SW 1271 (cell line): ENCODE measurements around the gene RHBDD3.

Experiments
- DNase-seq, 2 experiments: peaks; one replicate each; lab custom pipeline; 2025; lab: John Stamatoyannopoulos, UW

Gene RHBDD3

DNA sequence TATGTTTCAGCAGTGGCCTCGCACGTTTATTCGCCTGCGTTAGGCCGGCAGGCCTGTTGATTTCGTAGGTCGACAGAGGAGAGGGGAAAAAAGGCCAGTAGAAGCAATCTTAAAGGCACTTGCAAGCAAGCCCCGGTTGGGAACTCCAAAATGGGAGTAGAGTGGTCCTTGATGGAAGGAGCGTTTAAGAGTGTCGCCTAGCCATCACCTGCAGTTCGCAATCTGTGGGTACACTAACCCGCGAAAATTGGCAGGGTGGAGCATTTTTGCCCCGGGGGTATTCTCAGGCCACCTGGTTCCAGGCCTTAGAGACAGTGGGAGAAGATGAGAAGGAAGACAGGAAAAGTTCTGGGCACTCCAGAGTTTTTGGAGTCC lies 1.4 kb upstream of the RHBDD3 start:
- DNase-seq, result no peak

DNA sequence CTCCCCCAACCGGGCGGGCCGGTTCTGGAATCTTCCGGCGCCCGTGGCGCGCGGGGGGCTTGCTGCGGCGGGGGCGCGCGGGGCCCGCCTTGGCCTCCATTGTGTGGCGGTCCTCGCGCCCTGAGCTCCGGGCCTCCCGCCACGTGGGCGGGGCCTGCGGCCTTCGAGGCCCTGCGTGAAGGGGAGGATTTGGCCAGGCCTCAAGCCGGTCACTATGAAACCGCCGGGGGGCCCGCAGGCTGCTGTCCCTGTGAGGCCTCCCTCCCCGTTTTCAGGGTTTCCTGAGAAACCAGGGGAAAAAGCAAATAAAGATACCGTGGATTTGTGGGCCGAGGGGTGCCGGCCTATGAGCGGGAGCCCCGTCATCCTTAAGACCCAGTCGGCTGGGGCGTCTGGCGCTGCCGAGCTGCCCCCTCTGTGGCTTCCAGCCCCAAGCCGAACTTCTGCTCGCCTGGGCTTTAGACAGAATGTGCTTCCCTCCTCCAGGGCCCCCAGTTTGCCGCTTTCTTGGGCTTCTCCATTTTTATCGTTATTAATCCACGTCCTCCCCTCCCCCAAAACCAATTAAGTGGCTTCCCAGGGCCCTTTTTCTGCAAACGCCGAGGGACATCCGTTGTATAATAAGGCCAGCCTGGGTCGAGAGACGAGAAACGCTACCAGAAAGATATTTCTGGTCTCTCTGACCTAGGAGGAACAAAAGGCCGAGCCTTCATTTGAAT lies 889 bp upstream of the RHBDD3 start:
- DNase-seq, result no peak

DNA sequence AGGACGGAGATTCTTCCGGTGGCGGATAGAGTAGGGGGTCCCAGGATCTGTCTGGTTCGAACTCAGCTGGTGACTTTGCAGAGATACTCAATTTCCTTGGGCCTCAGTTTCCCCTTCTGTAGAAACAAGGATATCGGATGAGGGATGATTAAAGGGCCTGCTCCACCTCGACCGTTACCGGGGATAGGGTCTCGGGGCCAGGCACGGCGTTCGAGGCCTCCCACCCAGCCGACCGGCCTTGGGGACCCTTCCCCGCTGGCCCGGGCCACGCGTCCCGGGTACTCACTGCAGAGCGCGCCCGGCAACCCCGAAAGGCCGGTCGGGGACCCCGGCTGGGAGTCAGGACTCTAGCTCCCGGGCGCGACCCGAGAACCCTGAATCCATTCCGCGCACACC lies 321 bp downstream of the RHBDD3 start:
- DNase-seq, result no peak

DNA sequence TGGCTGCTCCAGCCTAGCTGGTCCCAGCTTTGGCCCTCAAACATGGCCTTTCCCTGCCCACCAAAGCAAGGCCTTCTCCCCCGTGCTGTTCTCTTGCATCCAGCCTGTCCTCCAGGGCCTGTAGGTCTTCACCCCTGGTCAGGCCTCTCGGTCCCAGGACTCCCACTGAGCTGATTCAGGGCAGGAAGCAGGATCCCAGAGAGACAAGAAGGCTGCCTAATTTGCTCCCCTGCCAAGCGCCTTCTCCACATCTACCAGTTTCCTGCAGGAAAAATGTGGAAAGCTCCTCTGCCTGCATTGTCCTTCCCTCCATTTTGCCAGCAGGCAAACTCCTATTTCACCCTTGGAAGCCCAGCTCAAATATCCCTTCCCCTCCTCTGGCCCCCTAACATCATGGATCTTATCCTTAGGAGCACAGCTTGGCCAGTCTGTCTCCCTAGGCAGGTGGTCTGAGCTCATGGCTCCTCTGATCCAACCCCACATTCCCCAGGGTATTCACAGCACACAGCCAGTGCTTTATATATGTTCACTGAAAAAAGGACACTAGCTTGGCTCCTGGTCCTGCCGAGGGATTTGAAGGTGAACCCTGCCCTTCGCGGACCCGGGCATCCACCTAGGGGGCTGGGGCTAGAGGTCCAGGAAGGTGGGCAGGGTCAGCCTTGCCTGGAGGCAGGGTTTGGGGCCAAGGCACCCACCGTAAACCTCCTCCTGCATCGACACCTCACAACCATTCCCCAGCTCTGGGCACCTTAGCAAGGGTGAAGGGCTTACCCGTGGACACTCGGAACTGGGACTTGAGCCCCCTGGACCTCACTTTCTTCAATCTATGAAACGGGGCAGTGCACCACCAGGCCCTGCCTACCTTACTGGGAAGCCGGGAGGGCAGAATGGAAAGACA lies 968 bp downstream of the RHBDD3 start:
- DNase-seq, result no peak

DNA sequence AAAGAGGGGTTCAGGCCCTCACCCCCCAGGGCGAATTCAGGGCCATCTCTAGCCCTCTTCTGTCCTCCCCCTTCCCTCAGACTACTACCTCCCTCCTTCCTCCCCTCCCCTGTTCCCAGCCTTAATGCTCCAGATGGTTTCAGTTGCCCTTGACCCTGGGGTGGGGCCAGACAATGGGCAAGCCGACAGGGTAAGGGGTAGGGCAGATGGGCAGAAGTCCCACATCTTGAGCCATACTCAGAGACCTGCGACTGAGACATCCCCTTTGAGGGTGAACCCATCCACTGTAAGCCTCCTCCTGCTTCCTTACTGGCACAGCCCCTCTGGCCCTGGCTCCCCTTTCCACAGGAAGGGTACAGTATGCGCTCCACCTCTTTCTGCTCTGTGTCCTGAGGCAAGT lies 1.9 kb downstream of the RHBDD3 start:
- DNase-seq, result no peak

DNA sequence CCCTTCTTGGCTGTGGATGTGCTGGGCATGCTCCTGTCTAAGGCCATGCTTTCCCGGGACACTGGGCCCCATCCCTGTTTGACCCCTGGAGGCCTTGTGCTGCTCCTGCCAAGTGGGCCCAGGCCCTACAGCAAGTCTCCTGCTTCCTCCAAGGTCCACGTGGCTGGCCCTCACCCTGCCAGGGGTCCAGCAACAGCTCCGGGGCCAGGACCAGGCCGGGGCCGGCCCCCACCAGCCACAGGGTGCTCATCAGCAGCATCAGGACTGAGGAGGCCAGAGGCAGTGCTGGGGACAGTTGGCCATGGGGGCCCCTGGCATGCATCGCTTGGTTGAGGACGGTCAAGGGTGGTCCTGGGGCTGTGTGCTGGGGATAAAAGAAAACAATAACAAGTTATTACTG lies 2.5 kb downstream of the RHBDD3 start:
- DNase-seq, result no peak

DNA sequence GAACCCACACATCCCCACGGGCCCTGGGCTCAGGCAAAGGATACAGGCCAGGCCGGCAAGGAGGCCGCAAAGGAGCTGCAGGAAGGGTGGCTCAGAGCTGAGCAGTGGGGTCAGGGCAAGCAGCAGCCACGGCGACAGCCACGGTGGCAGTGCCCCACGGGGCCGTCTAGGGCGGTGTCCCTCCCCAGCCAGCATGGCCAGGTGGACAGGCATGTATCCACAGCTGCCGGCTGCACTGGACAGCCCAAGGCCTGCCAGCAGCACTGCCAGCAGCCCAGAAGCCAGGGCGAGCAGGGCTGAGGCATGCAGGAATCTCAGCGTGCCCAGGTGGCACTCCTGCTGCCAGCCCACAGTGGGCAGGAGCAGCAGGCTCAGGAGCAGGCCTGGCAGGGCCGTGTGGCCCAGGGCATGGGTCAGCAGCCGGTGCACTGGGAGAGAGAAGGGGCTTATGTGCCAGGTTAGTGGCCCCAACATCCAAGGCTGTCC lies 3.9 kb downstream of the RHBDD3 start:
- no peak for DNase-seq

DNA sequence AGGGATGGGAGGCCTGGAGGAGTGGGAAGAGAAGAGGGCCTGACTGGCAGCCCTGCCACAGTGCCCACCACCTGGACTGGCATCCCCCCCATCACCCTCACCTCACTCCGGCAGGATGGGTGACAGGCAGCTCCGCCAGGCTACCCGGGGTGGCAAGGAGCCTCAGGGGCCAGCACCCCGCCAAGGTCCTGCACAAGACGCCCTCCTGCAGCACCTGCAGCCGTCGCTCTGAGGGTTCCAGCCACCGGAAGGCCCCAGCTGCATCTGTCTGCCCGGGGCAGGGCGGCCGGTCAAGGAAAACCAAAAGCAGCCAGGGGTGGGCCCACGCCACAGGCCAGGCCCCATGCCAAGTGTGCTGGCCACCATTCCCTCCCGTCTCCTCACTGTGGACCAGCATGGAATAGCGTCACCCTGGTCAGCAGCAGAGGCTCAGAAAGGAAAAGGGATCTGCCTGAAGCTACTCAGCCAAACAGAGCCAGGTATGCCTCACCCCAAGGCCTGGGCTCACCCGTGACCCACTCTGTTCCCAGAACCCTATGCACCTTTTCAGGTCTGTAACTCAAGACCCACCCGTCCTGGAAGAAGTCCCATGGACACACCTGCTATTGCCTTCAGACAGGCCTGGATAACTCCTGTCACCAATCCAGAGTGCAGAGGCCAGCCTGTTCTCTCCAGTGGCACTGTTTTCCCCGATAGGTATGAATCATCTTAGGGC lies 7.0 kb downstream of the RHBDD3 start:
- no peak for DNase-seq

DNA sequence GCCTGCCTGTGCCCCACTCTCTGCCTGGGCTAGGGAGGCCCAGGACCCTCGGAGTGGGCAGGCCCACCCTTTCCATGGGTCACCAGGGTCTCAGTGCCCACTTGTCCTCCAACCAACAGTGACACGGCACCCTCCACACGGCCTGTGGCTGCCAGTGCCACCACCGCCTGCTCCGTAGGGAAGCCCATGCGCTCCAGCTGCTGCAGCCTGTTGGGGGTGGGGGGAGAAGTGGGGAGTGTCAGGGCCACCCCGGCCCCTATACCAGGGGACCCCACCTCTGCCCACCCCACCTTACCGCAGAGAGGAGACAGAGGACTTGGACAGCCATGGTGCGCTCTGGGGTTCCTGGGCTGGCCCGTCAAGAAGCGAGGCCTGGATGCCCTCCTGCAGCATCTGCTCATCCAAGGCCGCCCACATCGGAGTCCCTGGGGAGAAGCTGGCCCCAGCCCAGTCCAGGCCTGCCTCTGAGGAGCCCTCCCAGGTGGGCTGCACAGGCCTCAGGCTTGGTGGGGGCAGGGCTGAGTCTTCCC lies 7.7 kb downstream of the RHBDD3 start:
- DNase-seq, result no peak

DNA sequence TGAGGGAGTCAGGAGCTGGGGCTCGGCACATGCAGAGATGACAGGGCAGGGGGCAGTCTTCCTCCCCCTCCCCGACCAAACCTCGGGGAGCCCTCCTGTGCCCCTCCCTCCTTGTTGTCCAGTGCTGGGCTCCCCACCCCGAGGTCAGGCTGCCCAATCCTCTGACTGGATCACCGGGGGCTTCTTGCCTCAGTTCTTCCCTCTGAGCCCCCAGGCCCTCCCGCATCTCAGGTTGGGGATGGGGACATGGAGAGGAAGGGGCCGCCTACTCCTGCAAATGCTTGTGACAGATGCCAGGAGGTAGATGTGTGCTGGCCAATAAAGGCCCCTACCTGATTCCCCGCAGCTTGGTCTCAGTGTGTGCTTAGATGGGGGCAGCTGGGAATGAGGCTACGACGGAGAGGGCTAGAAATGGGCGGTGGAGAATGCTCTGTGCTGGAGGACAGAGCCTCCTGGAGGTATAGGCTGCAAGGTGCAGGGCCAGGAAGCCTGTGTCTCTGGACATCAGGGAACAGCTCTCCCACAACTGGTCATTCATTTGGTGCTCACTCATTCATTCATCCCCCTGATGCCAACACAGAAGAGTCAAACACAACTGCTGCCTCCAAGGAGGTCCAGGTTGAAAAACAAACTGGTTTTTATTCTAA lies 8.4 kb downstream of the RHBDD3 start:
- DNase-seq, result no peak

DNA sequence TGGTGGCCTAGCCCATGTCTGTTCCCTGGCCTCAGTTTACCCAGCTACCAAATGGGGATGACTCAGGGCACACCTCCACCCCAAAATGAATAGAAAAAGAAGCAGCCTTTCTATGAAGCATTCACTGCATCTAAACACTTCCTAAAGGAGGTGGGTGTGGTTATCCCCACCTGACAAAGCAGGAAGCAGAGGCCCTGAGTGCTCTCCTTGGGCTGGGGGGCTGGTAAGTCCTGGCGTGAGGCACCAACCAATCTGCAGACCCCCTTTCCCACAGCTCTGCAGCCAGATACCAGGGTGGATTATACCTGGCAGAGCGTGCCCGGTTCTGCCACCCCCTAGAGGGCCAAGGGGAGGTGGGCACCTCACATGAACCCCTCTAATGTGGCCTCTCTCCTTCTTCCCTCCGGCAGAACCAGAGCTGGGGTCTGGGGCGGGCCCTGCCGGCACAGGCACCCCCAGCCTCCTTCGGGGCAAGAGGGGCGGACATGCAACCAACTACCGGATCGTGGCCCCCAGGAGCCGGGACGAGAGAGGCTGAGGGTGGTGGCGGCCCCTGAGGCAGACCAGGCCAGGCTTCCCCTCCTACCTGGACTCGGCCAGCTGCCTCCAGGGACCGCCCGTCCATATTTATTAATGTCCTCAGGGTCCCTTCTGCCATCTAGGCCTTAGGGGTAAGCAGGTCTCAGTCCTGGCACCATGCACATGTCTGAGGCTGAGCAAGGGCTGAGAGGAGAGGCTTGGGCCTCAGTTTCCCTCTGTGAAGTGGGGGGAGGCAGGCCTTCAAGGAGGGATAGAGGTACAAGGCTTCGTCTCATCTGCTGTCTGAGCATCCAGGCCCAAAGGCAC lies 9.2 kb downstream of the RHBDD3 start:
- no peak for DNase-seq

DNA sequence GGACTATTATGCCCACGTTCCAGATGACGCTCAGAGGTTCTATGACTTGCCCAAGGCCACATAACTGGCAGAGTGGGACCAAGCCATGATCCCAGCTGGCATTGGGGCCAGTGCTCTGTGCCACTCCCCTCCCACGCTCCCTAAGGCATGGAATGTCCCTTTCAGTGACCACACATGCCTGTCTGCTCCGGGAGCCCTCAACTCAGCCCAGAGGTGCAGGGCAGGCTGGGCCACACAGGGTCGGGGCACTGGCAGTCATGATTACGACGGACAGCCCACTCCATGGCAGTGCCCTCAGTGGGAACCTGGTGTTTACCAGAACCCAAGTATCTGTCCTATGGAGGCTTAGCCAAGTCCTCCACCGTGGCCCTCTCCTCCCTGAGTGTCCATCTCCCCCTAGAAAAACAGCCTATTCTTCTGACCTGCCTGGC lies 10.0 kb downstream of the RHBDD3 start:
- no peak for DNase-seq

DNA sequence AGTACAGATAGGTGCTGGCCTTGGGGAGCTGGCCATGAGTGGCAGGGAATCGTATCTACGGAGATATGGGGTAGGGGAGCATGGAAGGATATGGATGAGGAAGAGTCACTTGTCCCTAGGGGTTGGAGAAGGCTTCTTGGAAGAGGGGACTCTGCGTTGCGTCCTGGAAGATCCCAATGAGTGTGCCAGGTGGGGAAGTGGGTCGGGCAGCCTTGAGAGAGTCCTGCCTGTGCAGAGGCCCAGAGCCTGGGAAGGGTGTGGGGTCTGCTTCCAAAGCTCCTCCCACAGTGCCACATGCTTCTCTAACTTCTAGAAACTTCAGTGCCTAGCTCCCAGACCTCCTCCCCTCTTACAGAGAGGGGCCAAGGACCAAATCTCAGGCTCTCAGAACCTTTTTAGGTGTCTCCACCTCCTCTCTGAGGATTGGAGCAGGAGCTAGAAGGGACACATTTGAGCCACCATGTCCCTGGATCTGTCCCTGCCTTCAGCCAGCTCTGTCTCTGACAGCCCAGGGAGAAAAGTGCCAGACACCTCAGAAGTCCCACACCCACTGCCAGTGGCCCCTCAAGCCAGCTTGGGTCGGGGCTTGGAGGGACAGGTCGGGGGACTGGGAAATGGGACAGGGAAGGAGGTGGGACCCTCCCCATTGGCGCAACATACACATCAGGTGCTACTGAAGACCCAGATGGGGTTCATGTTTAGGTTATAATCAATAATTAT lies 11.0 kb downstream of the RHBDD3 start:
- DNase-seq, result no peak

DNA sequence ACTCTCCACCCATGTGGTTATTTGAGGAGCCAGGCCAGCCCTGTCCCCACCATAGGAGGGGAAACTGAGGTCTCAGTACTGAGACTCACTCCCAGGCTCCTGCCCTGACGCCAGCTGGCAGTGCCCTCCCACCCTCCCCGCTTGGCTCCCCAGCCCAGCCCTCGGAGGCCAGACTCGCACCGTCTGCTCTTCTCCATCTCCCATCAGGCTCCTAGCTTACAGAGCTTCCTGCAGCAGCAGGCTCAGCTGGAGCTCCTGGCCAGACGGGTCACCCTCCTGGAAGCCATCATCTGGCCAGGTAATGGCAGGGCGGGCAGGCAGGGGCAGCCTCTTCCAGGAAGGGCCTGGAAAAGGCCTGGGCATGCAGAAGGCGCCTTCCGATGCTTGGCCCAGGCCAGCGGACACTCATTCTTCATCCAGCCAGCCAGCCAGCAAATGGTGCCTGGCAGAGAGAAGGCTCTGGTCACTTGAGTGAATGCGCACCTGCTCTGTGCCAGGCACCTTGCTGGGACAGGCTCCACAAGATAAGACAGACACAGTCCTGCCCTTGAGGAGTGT lies 12.6 kb downstream of the RHBDD3 start:
- no peak for DNase-seq

DNA sequence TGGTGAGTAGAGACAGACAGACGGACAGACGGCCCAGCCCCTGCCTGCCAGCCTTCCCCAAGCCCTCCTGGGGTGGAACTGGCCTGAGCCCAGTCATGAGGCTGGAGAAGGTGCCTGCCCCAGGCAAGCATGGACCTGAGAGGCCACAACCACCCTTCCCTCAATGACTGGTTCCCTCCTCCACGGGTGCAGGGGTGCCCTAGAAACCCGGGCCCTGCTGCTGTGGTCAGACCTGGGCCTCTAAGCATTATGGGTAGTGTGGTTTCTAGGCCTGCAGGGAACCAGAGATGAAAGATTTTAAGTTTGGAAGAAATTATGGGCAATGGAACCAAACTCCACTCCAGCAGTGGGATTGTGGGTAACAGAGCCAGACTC lies 13.5 kb downstream of the RHBDD3 start:
- DNase-seq, result no peak

DNA sequence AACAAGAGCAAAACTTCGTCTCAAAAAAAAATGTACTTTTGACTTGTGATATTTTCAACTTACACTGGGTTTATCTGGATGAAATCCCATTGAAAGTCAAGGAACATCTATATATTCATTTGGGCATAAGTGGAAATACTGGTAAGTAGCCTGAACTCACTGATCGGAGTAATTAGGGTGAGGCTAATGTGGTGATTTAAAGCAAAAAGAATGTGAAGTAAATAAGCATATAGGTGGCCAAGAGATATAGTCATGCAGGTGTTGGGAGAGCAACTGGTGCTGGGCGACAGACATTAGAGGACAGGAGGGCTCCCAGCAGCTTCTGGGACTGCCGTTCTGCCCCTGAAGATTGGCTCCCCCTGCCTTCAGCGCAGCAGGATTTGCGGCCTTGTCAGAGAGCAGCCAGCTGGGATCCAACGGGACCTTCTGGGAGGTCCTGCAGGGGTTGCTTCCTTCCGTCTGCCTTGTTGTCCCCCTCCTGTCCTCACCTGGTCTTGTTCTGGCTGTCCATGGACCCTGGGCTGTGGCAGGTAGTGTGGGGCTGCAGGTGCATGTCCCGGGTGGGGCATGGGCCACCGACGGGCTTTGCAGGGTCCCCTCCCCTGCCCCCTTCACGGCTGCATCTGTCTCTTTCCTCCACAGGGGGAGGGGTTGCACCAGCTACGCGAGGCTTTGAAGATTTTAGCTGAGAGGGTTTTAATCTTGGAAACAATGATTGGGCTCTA lies 14.1 kb downstream of the RHBDD3 start:
- no peak for DNase-seq

DNA sequence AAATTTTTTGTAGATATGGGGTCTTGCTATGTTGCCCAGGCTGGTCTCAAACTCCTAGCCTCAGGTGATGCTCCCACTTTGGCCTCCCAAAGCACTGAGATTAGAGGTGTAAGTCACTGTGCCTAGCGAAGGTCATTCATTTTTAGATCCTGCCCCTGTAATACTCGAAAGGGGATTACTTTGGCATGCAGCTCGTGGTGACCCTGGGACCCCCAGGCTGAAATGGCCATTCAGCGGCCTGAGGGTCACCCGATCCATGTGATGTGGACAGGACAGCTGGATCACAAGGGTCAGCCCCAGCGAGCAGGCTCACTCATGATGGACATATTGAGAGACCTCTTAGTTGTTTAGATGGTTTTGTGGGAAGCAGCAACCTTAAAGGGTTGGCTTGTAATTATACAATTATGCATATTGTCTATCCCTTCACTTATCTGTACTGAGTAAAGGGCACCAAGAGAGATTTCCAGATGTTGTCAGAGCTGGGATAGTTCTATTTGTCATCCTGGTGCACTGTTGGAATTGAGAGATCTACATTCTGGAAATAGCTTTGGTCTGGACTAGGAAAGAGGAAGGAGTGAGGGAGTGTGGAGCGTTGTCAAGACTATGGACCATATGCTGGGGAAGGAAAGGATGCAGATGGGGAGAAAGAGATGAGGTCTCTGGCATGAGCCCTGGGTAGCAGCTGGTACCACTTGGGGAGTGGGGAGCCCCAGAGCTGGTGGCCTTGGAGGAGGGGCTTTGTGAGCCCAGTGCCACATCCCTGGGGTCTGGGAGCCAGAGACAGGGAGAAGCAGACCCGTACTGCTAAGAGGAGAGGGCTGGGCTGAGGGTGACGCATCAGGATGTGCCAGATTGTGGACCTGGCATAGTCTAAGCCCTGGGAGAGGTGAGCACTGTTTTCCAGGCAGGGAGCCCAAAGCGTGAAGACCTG lies 15.5 kb downstream of the RHBDD3 start:
- DNase-seq, result no peak

DNA sequence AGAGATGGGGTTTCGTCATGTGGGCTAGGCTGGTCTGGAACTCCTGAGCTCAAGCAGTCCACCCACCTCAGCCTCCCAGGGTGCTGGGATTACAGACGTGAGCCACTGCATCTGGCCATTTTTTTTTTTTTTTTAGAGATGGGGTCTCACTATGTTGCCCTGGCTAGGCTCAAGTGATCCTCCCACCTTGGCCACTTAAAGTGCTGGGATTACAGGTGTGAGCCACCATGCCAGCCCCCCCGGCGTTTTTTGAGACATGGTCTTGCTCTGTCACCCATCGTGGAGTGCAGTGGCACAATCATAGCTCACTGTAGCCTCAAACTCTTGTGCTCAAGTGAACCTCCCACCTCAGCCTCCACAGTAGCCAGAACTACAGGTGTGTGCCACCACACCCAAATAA lies 16.5 kb downstream of the RHBDD3 start:
- DNase-seq, result no peak
